SK-N-SH (cell line): Measurements from ENCODE around the gene CHST9.

Source experiments
- CTCF ChIP-seq: fragments of 200-600 bp; sonication (generic); IDR thresholded peaks from 2 replicates; pipeline ENCODE4 v1.6.1; 2017; ENCODE audit warnings: antibody characterized with exemption, mild to moderate bottlenecking, moderate library complexity
- ELF1 ChIP-seq: IDR thresholded peaks from 2 replicates; pipeline ENCODE4 v1.4.0; 2012
- JUND ChIP-seq: IDR thresholded peaks from 2 replicates; pipeline ENCODE4 v1.4.0; 2012
- NFIC ChIP-seq: IDR thresholded peaks from 2 replicates; pipeline ENCODE4 v1.4.0; 2012; ENCODE audit warnings: borderline replicate concordance
- POLR2AphosphoS5 ChIP-seq: IDR thresholded peaks from 2 replicates; pipeline ENCODE4 v1.6.1; 2012; ENCODE audit warnings: low read depth, low read length
- TAF1 ChIP-seq: IDR thresholded peaks from 2 replicates; pipeline ENCODE4 v1.6.1; 2012; ENCODE audit warnings: low read depth, mild to moderate bottlenecking, low read length, moderate library complexity, borderline replicate concordance
- TEAD4 ChIP-seq: IDR thresholded peaks from 2 replicates; pipeline ENCODE4 v1.4.0; 2012; ENCODE audit warnings: mild to moderate bottlenecking, borderline replicate concordance; ENCODE audit not compliant: insufficient read depth
- ZBTB33 ChIP-seq: IDR thresholded peaks from 2 replicates; pipeline ENCODE4 v1.4.0; 2012; ENCODE audit warnings: low read depth, borderline replicate concordance

- TF ChIP-seq JUND (no peak), CTCF (no peak), NFIC (no peak), TEAD4 (no peak), TAF1 (no peak), ZBTB33 (no peak), ELF1 (no peak), POLR2AphosphoS5 (no peak)
Observed at GRCh38 chr18:27054926-27055325, 130.2 kb downstream of the CHST9 start.
